Tibial nerve (tissue), 4 donors: ENCODE data around the gene ASPG. TPM values are rescaled to one million over a fixed set of nuclear protein-coding genes. Genes with fewer than 3 reads are reported as not detected.

Experiments used
- DNase-seq, 2 donors: peaks; one replicate each; pipeline ENCODE4 v3.0.0-alpha.2; 2019; ENCODE audit warnings: low spot score in 2 of 2
- H3K27ac ChIP-seq, 4 donors: fragments of 200-600 bp; sonication (generic) in 3 of 4; one replicate each; pipeline ENCODE4 v1.5.1; 2017 to 2019; ENCODE audit warnings: mild to moderate bottlenecking in 1 of 4
- H3K27me3 ChIP-seq, 2 donors: fragments of 200-600 bp; sonication (generic) in 1 of 2; one replicate each; pipeline versions ENCODE4 v1.5.1 to v1.6.0; 2017 to 2019
- H3K36me3 ChIP-seq, 3 donors: fragments of 200-600 bp; sonication (generic); one replicate each; pipeline ENCODE4 v1.5.1; 2018 to 2019
- H3K4me1 ChIP-seq, 4 donors: fragments of 200-600 bp; sonication (generic) in 3 of 4; one replicate each; pipeline ENCODE4 v1.5.1; 2017 to 2019
- H3K4me3 ChIP-seq, 4 donors: fragments of 200-600 bp; sonication (generic) in 3 of 4; one replicate each; pipeline ENCODE4 v1.5.1; 2017 to 2019; ENCODE audit warnings: mild to moderate bottlenecking in 1 of 4, moderate library complexity in 1 of 4
- H3K9me3 ChIP-seq, 4 donors: fragments of 200-600 bp; sonication (generic) in 3 of 4; one replicate each; pipeline ENCODE4 v1.5.1; 2017 to 2019
- EP300 ChIP-seq, 2 donors: sonication (generic); formaldehyde crosslinking; IDR thresholded peaks; one replicate each; pipeline ENCODE4 v1.6.1; 2017; ENCODE audit warnings: antibody characterized with exemption in 2 of 2, mild to moderate bottlenecking in 1 of 2
- POLR2A ChIP-seq, 2 donors: fragments of 450-650 bp; IDR thresholded peaks; one replicate each; pipeline ENCODE4 v1.6.1; 2017; ENCODE audit warnings: antibody characterized with exemption in 2 of 2, mild to moderate bottlenecking in 2 of 2, moderate library complexity in 2 of 2
- WGBS, 2 donors: methylation state at CpG; one replicate each; pipeline ENCODE4 v1.1.5; 2018; 5-methylcytosine and 5-hydroxymethylcytosine counted together
- total RNA-seq, 4 donors: library from RNA; depleted of rRNA; stranded (reverse); fragments of >200 nt; gene quantifications; one replicate each; pipeline ENCODE4 v1.1.0, GENCODE V29; 2016
- TF ChIP-seq, protein P1 (sequence below), 5 experiments: fragments of 200-600 bp in 3 of 5; fragments of 450-650 bp in 2 of 5; sonication (generic) in 3 of 5; IDR thresholded peaks; one replicate each; pipeline ENCODE4 v1.5.1; 2016 to 2019; ENCODE audit warnings: antibody characterized with exemption in 5 of 5, mild to moderate bottlenecking in 3 of 5, moderate library complexity in 2 of 5

ASPG gene
- total RNA-seq, 4 donors from 2014 or later = 2.4 to 8.7 (median 2.7) TPM

DNA sequence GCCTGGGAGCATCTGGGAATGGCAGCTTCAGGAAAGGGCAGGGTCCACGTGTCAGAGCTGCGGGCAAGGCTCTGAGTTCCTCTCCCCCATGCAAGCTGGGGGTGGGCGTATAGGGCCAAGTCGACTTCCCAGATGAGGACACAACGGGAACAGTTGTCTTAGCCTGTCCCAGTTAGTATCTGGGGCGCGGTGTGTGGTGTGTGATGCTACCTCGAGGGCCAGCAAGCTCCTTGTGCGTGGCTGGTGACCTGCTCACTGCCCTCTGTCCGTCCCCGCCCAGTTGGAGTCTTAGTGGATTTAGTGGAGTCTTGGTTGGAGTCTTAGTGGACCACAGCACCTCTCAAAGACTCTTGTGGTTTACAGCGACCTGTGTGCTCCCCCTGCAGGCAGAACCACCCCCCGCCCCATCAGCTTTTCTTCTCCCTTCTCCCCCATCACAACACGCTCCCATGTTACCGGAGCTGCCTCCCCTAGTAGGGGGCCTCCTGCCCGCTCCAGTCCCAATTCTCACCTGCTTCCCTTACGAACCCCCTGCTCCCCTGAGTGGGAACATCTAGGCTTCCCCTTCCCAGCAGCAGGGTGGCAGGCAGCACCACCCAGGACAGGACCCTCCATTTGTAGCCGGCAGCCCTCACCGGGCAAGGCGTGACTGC, 8.7 kb downstream of the ASPG start:
- DNase-seq = no peak
- H3K27me3 ChIP-seq = peaks cover 0 to 8% of the 10 kb centered on the region in 2 donors

DNA sequence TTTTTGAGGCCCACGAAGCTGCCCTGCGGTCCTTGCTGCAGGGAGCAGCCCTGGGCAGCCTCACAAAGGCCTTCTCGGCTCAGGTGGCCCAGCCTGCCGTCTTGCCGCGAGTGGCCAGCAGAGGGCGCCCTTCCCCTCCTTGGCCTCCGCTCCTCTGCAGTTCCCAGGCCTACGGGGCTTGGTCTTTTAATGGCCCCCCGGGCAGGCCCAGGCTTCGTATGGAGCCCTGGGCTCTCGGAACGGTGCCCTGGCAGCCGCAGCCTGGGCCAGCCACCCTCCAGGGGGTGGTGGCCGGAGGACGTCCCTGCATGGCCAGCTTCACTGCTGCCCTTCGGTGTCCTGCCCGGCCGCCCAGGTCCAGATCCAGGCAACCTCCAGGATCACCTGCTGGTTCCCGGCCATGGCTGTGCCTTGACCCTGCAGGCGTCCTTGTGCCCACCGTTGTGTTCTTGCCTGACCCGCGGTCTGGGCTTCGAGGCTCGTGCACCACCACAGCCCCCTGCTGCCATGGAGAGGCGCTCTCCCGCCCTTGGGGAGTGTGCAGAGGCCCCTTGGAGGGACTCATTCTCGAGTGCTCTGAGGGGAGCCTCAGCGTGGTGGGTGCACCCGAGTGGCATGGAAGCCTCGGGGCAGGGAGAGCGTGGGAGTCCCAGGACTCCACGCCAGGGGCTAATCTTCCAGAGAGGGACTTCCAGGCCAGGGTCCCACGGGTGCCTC, 9.4 kb downstream of the ASPG start:
- peak; percentile 29 to 51 for DNase-seq
- H3K4me3 ChIP-seq = no peak overlapping the region

More for the DNA sequence above, 8.7 kb downstream of the ASPG start:
- no peaks in the 10 kb centered on the region for H3K36me3 ChIP-seq
- 57 to 61% methylated on average over 13 to 20 of the region's 20 CpGs for WGBS, 2 donors
- TF ChIP-seq EP300 (IDR thresholded peaks at IDR 0.05) (no peak), POLR2A (IDR thresholded peaks at IDR 0.05) (no peak)
- TF ChIP-seq, protein P1, sequence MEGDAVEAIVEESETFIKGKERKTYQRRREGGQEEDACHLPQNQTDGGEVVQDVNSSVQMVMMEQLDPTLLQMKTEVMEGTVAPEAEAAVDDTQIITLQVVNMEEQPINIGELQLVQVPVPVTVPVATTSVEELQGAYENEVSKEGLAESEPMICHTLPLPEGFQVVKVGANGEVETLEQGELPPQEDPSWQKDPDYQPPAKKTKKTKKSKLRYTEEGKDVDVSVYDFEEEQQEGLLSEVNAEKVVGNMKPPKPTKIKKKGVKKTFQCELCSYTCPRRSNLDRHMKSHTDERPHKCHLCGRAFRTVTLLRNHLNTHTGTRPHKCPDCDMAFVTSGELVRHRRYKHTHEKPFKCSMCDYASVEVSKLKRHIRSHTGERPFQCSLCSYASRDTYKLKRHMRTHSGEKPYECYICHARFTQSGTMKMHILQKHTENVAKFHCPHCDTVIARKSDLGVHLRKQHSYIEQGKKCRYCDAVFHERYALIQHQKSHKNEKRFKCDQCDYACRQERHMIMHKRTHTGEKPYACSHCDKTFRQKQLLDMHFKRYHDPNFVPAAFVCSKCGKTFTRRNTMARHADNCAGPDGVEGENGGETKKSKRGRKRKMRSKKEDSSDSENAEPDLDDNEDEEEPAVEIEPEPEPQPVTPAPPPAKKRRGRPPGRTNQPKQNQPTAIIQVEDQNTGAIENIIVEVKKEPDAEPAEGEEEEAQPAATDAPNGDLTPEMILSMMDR (IDR thresholded peaks at IDR 0.05) = no peak
- no peak overlapping the region for H3K27ac ChIP-seq
- H3K4me3 ChIP-seq = no peak overlapping the region
- peaks cover 0 to 6% (median 0%) of the 10 kb centered on the region in 4 donors for H3K9me3 ChIP-seq
- H3K4me1 ChIP-seq = peaks cover 0 to 12% (median 0%) of the 10 kb centered on the region in 4 donors

DNA sequence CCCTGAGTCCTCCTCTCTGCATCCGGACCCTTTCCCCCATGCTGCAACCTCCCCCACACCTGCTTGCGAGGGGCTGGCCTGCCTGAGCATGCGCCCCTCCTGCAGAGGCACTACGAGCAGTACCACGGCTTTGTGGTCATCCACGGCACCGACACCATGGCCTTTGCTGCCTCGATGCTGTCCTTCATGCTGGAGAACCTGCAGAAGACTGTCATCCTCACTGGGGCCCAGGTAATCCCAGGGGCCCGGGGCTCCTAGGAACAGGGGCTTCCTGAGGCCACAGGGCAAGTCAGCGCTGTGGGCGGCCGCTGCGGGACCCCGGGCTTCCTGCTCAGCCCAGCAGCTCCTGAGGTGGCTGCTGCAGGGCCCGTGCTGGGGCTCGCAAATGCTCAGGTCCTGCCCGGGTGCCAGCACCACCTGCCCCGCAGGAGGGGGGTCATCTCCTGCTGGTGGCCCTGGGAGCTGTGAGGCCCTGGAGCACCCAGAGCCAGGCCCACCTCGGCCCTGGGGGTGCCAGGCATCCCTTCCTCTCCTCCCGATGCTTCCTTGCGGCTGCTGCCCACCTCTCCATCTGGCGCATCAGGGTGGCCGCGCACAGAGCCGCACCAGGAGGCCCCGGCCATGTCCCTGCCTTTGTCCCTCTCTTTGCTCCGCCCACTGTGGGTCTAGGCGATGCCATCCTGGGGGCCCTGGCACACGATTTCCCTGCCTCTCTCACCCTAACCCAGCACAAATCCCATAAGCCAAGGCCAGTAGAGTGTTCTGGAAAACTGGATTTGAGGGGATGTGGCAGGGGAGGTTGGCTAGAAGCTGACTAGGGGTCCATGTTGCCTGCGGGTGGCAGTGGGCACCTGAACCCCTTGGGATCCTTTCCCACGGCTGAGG, 10.2 kb downstream of the ASPG start:
- Histone ChIP-seq H3K36me3 (no peaks in the 10 kb centered on the region), H3K4me3 (no peak overlapping the region), H3K4me1 (peaks cover 0 to 12% (median 0%) of the 10 kb centered on the region in 4 donors), H3K27me3 (peaks cover 0 to 8% of the 10 kb centered on the region in 2 donors), H3K9me3 (no peaks in the 10 kb centered on the region), H3K27ac (no peak overlapping the region)
- no peak for DNase-seq
- TF ChIP-seq POLR2A (IDR thresholded peaks at IDR 0.05) = no peak
- no peak for TF ChIP-seq EP300 (IDR thresholded peaks at IDR 0.05)
- TF ChIP-seq, protein P1 (IDR thresholded peaks at IDR 0.05) = no peak
- whole genome bisulfite sequencing, 2 donors = 82 to 92% methylated on average over 18 to 23 of the region's 31 CpGs

More for the DNA sequence above, 9.4 kb downstream of the ASPG start:
- Histone ChIP-seq H3K9me3 (peaks cover 0 to 6% (median 0%) of the 10 kb centered on the region in 4 donors), H3K36me3 (no peaks in the 10 kb centered on the region), H3K27ac (no peak overlapping the region), H3K4me1 (peaks cover 0 to 12% (median 0%) of the 10 kb centered on the region in 4 donors), H3K27me3 (peaks cover 0 to 8% of the 10 kb centered on the region in 2 donors)
- TF ChIP-seq, protein P1 (IDR thresholded peaks at IDR 0.05) = peak; percentile 71 to 85 (median 77)
- TF ChIP-seq EP300 (IDR thresholded peaks at IDR 0.05) = no peak
- WGBS, 2 donors = 59 to 61% methylated on average over 13 to 20 of the region's 35 CpGs

DNA sequence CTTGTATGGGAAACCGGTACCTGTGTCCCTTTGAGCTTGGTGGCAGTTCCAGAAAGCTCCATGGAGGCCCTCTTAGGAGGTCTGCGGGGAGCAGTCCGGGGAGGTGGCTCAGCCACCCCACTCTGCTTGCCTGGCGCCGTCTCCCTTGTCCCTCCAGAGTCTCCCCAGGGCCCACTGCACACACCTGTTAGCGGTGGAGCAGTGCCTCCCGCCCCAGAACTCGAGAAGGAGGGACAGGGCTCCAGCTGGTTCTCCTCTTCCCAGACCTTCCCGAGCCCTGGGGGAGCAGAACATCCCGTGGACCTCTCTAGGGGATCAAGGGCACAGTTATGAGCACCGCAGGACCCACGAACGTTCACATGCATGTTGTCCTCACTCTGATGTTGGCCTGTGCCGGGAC, 10.8 kb downstream of the ASPG start:
- H3K27me3 ChIP-seq = peaks cover 0 to 13% of the 10 kb centered on the region in 2 donors
- TF ChIP-seq EP300 (IDR thresholded peaks at IDR 0.05) (no peak), POLR2A (IDR thresholded peaks at IDR 0.05) (no peak)
- TF ChIP-seq, protein P1 (IDR thresholded peaks at IDR 0.05) = no peak
- no peak overlapping the region for H3K4me3 ChIP-seq
- H3K9me3 ChIP-seq = no peaks in the 10 kb centered on the region
- DNase-seq = no peak
- peaks cover 0 to 12% (median 0%) of the 10 kb centered on the region in 4 donors for H3K4me1 ChIP-seq
- H3K27ac ChIP-seq = no peak overlapping the region
- no peaks in the 10 kb centered on the region for H3K36me3 ChIP-seq
- 78 to 82% methylated on average over 11 to 14 of the region's 14 CpGs for WGBS, 2 donors
